ENCODE data around the gene SMIM41.
A peak's percentile ranks its signal among the peaks of the same experiment; 100 is the strongest.
"Not testable (repeated sequence)": the region's sequence is repeated elsewhere in the genome, so short reads cannot be mapped to it uniquely, and the experiment has no call there.

SMIM41 gene

DNA sequence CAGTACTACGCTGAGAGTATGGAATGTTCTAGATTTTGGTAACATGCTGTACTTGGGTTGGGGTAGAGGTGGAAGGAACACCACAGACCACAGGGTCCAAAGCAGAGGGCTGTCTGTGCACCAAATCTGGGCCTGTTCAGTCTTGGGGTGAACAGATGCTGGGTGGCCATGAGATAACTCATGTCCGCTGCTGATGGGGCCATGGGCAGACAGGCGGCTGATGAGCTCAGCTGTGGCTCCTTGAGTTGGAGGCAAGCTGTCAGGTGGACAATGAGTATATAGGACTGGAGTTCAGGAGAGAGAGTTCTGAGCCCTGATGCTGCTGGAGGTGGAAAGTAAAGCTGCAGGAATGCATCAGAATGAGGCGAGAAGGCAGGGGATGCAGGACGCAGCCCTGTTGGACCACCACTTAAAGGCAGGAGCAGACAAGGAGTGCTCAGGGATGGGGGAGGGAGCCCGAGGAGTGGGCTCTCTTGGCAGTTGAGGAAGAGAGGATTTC, 6.2 kb downstream of the SMIM41 start:
- no peak for DNase-seq (ENCODE audit: low read depth)

- no peak for DNase-seq (ENCODE audit: low read depth)
These were observed 6.9 kb downstream of the SMIM41 start for GRCh38 chr12:52086366-52086765.

DNA sequence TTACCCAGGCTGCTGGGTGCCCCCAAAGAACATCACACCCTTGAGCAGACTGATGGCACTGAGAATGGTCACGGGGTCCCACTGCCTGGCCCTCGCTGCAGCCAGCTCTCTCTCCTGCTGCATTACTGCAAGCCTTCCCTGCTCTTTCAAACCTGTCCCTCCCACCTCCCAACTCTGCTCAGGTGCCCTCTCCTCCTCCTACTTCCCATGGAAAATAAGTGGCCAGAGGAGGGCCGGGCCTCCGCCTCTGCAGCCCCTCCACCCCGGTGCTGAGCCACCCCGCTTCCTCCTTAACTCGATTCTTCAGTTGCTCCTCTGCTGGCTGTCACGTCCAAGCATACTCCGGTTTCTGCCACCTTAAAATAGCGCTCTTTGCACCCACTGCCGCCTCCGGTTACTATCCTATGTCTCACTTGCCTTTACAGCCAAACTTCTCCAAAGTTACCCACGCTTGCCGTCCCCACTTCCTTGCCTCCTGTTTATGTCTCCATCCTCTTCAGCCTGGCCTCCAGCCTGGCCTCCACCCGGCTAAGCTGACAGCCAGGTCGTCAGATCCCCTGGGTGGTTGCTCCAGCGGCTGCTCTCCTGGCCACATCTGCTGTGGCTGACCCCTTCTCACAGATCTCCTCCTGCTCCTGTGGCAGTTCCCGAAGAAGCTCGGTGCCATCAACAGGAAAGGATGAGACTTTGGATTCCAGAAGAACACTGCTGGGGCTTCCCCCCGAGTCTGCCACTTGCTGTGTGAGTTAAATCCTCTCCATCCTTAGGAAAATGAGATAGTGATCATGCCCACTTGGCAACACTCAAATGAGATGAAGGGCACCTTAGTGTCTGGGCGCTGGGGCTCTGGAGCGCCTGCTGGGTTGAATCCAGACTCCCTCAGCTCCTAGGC, 7.7 kb downstream of the SMIM41 start:
- DNase-seq (ENCODE audit: low read depth) = no peak

- DNase-seq (ENCODE audit: low read depth) = no peak
These were observed 8.7 kb downstream of the SMIM41 start for GRCh38 chr12:52087961-52088820.

DNA sequence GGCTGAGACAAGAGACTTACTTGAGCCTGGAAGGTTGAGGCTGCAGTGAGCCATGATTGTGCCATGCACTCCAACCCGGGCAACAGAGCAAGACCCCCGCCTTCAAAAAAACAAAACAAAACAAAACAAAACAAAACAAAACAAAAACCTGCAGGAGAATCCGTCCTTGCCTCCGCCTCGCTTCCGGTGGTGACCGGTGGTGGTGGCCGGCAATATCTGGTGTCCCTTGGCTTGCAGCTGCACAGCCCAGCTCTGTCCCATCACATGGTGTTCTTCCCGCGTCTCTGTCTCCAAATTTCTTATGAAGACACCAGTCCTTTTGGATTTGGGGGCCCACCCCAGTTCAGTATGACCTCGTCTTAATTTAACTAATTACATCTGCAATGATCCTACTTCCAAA, 10.0 kb downstream of the SMIM41 start:
- no peak for DNase-seq (ENCODE audit: low read depth)

- no peak for DNase-seq (ENCODE audit: low read depth)
These were observed 10.8 kb downstream of the SMIM41 start for GRCh38 chr12:52090291-52090690.

DNA sequence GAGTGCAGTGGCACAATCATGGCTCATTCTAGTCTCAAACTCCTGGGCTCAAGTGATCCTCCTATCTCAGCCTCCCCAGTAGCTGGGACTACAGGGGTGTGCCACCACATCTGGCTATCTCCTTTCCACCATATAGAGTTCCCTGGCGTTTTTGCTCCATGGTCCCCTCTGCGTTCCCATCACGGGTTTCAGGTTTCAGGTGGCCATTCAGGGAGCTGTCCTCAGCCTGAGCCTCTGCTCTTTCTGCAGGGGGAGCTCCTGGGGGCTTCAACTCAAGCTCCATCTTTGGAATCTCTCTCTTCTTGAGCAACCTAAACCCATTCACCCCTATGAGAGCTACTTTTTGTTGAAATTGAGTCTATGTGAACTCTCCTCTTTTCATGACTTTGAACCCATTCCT, 11.6 kb downstream of the SMIM41 start:
- no peak for DNase-seq (ENCODE audit: low read depth)

DNA sequence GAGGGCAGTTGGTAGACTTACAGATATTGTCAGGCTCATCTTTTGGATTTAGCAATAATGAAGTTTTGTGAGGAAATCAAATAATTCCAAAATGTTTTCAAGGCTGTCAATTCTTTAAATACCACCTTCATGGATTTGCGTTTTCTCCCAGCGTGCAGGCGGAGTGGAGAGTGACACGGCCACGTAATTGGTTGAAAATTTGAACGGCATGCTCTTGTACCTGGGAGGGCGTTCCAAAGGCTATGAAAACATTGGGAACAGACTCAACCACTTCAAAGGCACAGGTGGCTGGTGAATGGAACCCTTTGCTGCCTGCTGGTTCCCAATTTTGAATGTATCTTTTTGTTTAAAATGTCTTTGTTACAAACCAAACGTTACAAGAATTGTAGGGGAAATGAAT, 12.4 kb downstream of the SMIM41 start:
- no peak for DNase-seq (ENCODE audit: low read depth)

GRCh38 chr12:52093346-52093745, 13.8 kb downstream of the SMIM41 start:
- no peak for DNase-seq (ENCODE audit: low read depth)

DNA sequence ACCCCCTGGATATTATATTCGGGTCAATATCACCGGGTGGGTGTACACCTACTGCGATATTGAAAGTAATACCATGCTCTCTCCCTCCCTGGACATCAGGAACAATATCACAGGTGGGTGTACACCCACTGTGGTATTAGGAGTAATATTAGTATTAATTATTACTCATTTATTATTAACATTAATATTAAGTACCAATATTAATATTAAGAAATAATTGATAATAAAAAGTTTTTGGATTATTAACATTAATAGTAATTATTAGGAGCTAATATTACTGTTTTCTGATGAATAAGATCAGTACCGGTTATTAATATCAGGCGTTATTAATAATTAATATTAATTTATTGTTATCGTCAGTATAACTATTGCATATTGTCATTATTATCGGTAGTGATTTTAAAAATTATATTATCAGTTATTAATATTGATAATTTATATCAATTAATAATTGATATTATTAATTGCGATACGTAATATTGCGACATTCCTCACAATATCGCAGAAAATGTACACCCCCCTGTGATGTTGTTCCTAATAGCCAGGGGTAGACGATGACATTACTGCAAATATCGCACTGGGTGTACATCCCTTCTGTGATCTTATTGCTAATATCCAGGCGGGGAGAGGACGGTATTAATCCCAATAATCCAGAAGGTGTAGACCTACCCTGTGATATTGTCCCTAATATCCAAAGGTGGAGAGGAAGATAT, 17.0 kb downstream of the SMIM41 start:
- no peak for DNase-seq (ENCODE audit: low read depth)

- DNase-seq (ENCODE audit: low read depth) = no peak
These were observed 17.7 kb downstream of the SMIM41 start for GRCh38 chr12:52097045-52097666.

GRCh38 chr12:52104431-52105089, 25.1 kb downstream of the SMIM41 start:
- DNase-seq (ENCODE audit: low read depth) = not testable (repeated sequence)

DNA sequence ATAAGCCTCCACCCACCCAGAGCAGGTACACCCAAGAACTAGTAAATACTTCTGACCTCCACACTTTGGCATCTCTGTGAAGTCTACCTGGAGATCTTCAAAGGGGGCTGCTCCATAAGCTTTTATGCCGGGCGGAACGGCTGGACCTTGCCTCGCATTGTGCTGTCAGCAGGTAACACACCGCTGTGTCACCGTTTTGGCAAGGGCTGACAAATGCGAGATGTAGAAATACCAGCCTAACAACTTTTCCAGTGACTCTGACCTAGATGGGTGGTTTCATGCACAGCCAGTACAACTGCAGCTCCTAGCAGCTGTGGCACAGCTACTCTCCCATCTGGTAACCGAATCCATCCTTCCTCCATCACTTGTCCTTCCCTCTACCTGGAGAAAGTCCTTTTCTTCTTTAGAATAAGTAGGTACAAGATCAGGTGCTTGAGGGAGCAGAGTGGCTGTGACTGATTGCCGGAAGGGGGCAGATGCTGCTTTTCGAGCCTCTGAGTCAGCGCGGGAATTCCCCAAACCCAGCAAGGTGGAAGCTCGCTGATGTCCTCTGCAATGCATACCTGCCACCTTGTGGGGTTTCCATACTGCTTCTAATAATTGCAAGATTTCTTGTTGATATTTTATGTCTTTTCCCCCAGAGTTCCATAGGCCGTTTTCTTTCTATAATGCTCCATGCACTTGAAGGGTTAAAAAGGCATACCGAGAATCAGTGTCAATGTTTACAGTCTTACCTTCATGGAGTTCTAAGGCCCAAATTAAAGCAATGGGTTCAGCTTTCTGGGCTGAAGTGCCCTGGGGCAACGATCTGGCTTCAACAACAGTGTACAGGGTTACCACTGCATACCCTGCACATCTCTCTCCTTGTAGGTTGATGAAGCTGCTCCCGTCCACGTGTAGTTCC, 37.0 kb downstream of the SMIM41 start:
- DNase-seq (ENCODE audit: low read depth) = peak; percentile 22

DNA sequence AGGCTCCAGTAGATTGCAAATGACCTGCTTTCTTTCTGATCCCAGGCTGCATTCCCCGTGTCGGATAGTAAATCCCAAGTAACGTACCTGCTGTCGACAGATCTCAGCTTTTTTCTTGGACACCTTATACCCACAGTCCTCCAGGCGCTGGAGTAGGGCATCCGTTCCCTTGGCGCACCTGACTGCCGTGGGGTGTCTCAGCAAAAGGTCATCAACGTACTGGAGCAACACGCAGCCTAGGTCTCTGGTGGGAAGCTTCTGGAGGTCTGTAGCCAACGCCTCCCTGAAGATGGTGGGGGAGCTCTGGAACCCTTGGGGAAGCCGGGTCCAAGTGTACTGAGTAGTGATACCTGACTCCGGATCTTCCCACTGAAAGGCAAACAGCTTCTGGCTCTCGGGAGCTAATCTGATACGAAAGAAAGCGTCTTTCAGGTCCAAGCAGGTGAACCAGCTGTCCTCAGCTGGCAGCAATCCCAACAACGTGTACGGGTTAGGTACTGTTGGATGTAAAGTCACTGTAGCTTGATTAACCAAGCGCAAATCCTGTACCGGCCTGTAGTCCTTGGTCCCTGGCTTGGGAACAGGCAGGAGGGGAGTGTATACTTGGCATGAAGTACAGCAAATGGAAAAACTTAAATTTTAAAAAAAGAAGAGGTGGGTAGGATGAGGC, 38.4 kb downstream of the SMIM41 start:
- DNase-seq (ENCODE audit: low read depth) = not testable (repeated sequence)

- DNase-seq (ENCODE audit: low read depth) = peak; percentile 43
These were observed 40.1 kb downstream of the SMIM41 start for GRCh38 chr12:52119398-52120254.

DNA sequence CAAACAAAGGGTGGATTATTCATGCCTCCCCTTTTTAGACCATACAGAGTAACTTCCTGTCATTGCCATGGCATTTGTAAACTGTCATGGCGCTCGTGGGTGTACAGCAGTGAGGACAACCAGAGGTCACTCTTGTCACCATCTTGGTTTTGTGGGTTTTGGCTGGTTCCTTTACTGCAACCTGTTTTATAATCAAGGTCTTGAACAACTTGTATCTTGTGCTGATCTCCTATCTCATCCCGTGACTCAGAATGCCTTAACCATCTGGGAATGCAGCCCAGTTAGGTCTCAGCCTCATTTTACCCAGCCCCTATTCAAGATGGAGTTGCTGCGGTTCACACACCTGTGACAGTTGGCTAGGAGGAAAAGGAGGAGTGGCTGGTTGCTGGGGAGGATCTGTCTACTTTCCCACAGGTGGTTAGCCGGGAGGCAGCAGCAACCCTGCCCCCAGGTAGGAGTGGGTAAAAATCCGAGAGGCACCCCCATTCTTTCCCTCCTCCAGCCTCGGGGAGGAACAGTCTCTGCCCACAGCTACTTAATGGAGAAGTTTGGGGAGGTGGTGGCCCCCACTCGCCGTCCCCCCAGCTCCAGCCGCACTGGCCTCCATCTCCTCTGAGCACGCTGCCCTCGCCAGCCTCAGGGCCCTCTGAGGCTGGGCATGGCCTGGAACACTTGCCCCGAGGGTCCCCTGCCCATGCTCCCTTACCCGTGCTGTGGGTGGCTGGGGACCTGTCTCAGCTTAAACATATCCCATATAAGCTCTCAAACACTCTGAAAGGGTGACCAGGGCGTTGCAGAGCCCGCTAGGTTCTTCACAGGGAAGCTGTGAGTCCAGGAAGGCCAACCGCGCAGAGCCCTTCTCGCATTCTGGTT, 41.7 kb downstream of the SMIM41 start:
- DNase-seq (ENCODE audit: low read depth) = peak; percentile 56

GRCh38 chr12:52121824-52122539, 42.5 kb downstream of the SMIM41 start:
- peak; percentile 73 for DNase-seq (ENCODE audit: low read depth)
